A549 (cell line): Measurements from ENCODE around the gene TUT4. TPM values are rescaled to one million over a fixed set of nuclear protein-coding genes. Genes with fewer than 3 reads are reported as not detected.
A peak's percentile ranks its signal among the peaks of the same experiment; 100 is the strongest.

Source experiments
- ATAC-seq, 2 experiments: fragments of 200-7000 bp in 1 of 2; fragments of >200 bp in 1 of 2; cut with Nextera tagmentation in 1 of 2; cut with Tn5 transposase in 1 of 2; 3 replicates each; pipeline versions ENCODE4 v1.8.0 to v1.9.1; 2018 to 2020; ENCODE audit warnings: mild to moderate bottlenecking in 1 of 2, moderate library complexity in 1 of 2
- CTCF ChIA-PET: fragments of 300-600 bp; sonication (Branson Sonifier 250); formaldehyde crosslinking; extraction: SDS; loops from one replicate; lab custom pipeline; 2021; ENCODE audit warnings: antibody characterized with exemption, inconsistent platforms; lab: Yijun Ruan, JAX
- POLR2A ChIA-PET: fragments of 350-600 bp; formaldehyde crosslinking; extraction: SDS; loops from one replicate; lab custom pipeline; 2021; ENCODE audit warnings: antibody characterized with exemption, inconsistent platforms; lab: Yijun Ruan, JAX
- DNase-seq, 2 experiments: peaks; one replicate each; pipeline versions ENCODE4 v3.0.0 to v3.0.0-alpha.2; 2011 to 2016; ENCODE audit warnings: low read depth in 1 of 2, low spot score in 1 of 2
- FAIRE-seq: peaks from 2 replicates; lab custom pipeline; 2011; peaks lifted over from hg19 to GRCh38; lab: Jason Lieb, UNC
- H3K27ac ChIP-seq, 2 experiments: fragments of >200 bp; sonication (Bioruptor Twin); formaldehyde crosslinking; 3 replicates each; pipeline ENCODE4 v1.5.1; 2016 to 2017
- H3K4me1 ChIP-seq: fragments of >200 bp; sonication (Bioruptor Twin); formaldehyde crosslinking; 3 replicates; pipeline ENCODE4 v1.6.1; 2016
- H3K4me2 ChIP-seq: fragments of >200 bp; sonication (Bioruptor Twin); formaldehyde crosslinking; 3 replicates; pipeline ENCODE4 v1.6.1; 2016
- H3K4me3 ChIP-seq: fragments of >200 bp; sonication (Bioruptor Twin); formaldehyde crosslinking; 3 replicates; pipeline ENCODE4 v1.5.1; 2016
- H3K9me3 ChIP-seq: fragments of >200 bp; sonication (Bioruptor Twin); formaldehyde crosslinking; 3 replicates; pipeline ENCODE4 v1.6.1; 2016
- BHLHE40 ChIP-seq: IDR thresholded peaks from 2 replicates; pipeline ENCODE4 v1.6.1; 2012; ENCODE audit warnings: low read depth, low read length, inconsistent platforms
- CBX8 ChIP-seq: fragments of 200-600 bp; sonication (generic); IDR thresholded peaks from 2 replicates; pipeline ENCODE4 v1.6.1; 2016
- CEBPB ChIP-seq, 2 experiments: fragments of >200 bp in 1 of 2; sonication (Bioruptor Twin) in 1 of 2; formaldehyde crosslinking in 1 of 2; IDR thresholded peaks; 2 replicates each; pipeline ENCODE4 v1.6.1; 2012 to 2016
- CHD2 ChIP-seq: fragments of 150-350 bp; IDR thresholded peaks from 2 replicates; pipeline ENCODE4 v1.6.1; 2014; ENCODE audit warnings: low read length; ENCODE audit not compliant: partially characterized antibody
- CHD4 ChIP-seq: fragments of 200-600 bp; sonication (generic); IDR thresholded peaks from 2 replicates; pipeline ENCODE4 v1.6.1; 2016; ENCODE audit warnings: antibody characterized with exemption, mild to moderate bottlenecking, borderline replicate concordance
- EHF ChIP-seq: fragments of 250-450 bp; sonication (Bioruptor Pico); IDR thresholded peaks from 2 replicates; pipeline ENCODE4 v1.5.0; 2020; ENCODE audit warnings: mild to moderate bottlenecking
- EP300 ChIP-seq, 2 experiments: fragments of >200 bp; sonication (Bioruptor Twin); formaldehyde crosslinking; IDR thresholded peaks; 2 replicates in 1 of 2; 3 replicates in 1 of 2; pipeline ENCODE4 v1.6.1; 2016 to 2017
- FOSB ChIP-seq: fragments of 250-450 bp; sonication (Bioruptor Pico); IDR thresholded peaks from 2 replicates; pipeline ENCODE4 v1.5.0; 2020; ENCODE audit warnings: mild to moderate bottlenecking, moderate library complexity
- FOSL2 ChIP-seq, 2 experiments: fragments of 450-650 bp in 1 of 2; fragments of >200 bp in 1 of 2; sonication (Bioruptor Twin) in 1 of 2; formaldehyde crosslinking; IDR thresholded peaks; 2 replicates each; pipeline versions ENCODE4 v1.5.0 to v1.6.1; 2016 to 2020; ENCODE audit warnings: mild to moderate bottlenecking in 1 of 2, moderate library complexity in 1 of 2
- HDAC2 ChIP-seq: fragments of 200-600 bp; sonication (generic); IDR thresholded peaks from 2 replicates; pipeline ENCODE4 v1.6.1; 2016
- HES2 ChIP-seq: fragments of >200 bp; sonication (Bioruptor Twin); formaldehyde crosslinking; IDR thresholded peaks from 2 replicates; pipeline ENCODE4 v1.6.1; 2016
- KDM5A ChIP-seq: fragments of 200-600 bp; sonication (generic); IDR thresholded peaks from 2 replicates; pipeline ENCODE4 v1.6.1; 2016; ENCODE audit warnings: antibody characterized with exemption, mild to moderate bottlenecking
- NFE2L2 ChIP-seq: fragments of 150-350 bp; conservative IDR thresholded peaks from 2 replicates; pipeline ENCODE4 v1.6.1; 2014; ENCODE audit warnings: low read length
- PBX3 ChIP-seq: IDR thresholded peaks from 2 replicates; pipeline ENCODE4 v1.6.1; 2012
- PHF8 ChIP-seq: fragments of 200-600 bp; sonication (generic); IDR thresholded peaks from 2 replicates; pipeline ENCODE4 v1.6.1; 2016; ENCODE audit warnings: low read depth, mild to moderate bottlenecking, antibody characterized with exemption, moderate library complexity, borderline replicate concordance
- POLR2AphosphoS2 ChIP-seq: conservative IDR thresholded peaks from 2 replicates; pipeline ENCODE4 v1.6.1; 2012; ENCODE audit warnings: low read length, improper control_type of control experiment, inconsistent platforms
- RCOR1 ChIP-seq: fragments of 150-350 bp; IDR thresholded peaks from 2 replicates; pipeline ENCODE4 v1.6.1; 2014; ENCODE audit warnings: antibody characterized with exemption, low read length, low read depth
- REST ChIP-seq: fragments of 200-600 bp; sonication (generic); IDR thresholded peaks from 2 replicates; pipeline ENCODE4 v1.6.1; 2016; ENCODE audit warnings: antibody characterized with exemption, mild to moderate bottlenecking, moderate library complexity
- TFCP2L1 ChIP-seq: fragments of 250-450 bp; sonication (Bioruptor Pico); IDR thresholded peaks from 2 replicates; pipeline ENCODE4 v1.5.0; 2021; ENCODE audit warnings: mild to moderate bottlenecking
- WGBS: methylation state at CpG from one replicate; pipeline ENCODE4 v1.1.6; 2017; ENCODE audit errors: missing lambda C conversion rate; 5-methylcytosine and 5-hydroxymethylcytosine counted together
- polyA plus RNA-seq, 4 experiments: library from polyadenylated mRNA; depleted of rRNA in 3 of 4; stranded (reverse); fragments of >200 nt; fragmentation: RNase III in 1 of 4; extraction: RNeasy Plus Mini Kit Qiagen cat#74134 plus additional on column Dnase treatment in 1 of 4; gene quantifications; 2 replicates in 3 of 4; 3 replicates in 1 of 4; pipeline ENCODE4 v1.2.3, GENCODE V29; 2011 to 2017

Gene TUT4
- polyA plus RNA-seq, 2 of the 4 experiments (the other 2 are of a cell fraction): 25.3 to 34.1 TPM

- TF ChIP-seq BHLHE40 (no peak), HES2 (no peak), CEBPB (IDR thresholded peaks at IDR 0.05) (no peak), PBX3 (no peak), CHD4 (no peak), HDAC2 (no peak), REST (no peak), TFCP2L1 (no peak), EP300 (IDR thresholded peaks at IDR 0.05) (no peak), RCOR1 (no peak), PHF8 (no peak), CBX8 (no peak), NFE2L2 (no peak), CHD2 (no peak), EHF (CRISPR knock-in tag) (no peak), FOSB (CRISPR knock-in tag) (no peak), FOSL2 (IDR thresholded peaks at IDR 0.05) (no peak), FOSL2 (CRISPR knock-in tag; IDR thresholded peaks at IDR 0.05) (no peak), POLR2AphosphoS2 (no peak)
- Histone ChIP-seq H3K4me3 (no peak overlapping the region), H3K9me3 (no peaks in the 10 kb centered on the region), H3K4me1 (peaks cover 16% of the 10 kb centered on the region), H3K4me2 (no peak overlapping the region), H3K27ac (no peak overlapping the region)
- FAIRE-seq: no peak
- peak in 1 of 2 experiments; percentile 58 for DNase-seq
- POLR2A ChIA-PET: no interaction called here
- ATAC-seq: no peak
- 56% methylated on average over 1 of the region's 1 CpG for WGBS
- CTCF ChIA-PET: no interaction called here
Measured at GRCh38 chr1:52571783-52572182, 18.9 kb upstream of the TUT4 start.

GRCh38 chr1:52569449-52570210 is 16.7 kb upstream of the TUT4 start:
- Histone ChIP-seq H3K4me1 (peaks cover 8% of the 10 kb centered on the region), H3K4me2 (no peak overlapping the region), H3K9me3 (no peaks in the 10 kb centered on the region), H3K4me3 (no peak overlapping the region), H3K27ac (no peak overlapping the region)
- ATAC-seq (no peak), DNase-seq (no peak), FAIRE-seq (no peak)
- ChIA-PET POLR2A (no interaction called here), CTCF (interaction anchor here (1.4 to 1.5 kb wide), 2 partner anchors 116 to 164 kb away, joined by 3 to 5 read pairs; no protein-coding TSS in a partner anchor)
- 67% methylated on average over 7 of the region's 7 CpGs for WGBS
- TF ChIP-seq KDM5A: no peak
